Activated CD4-positive, alpha-beta T cell treated with anti-CD3 and anti-CD28 coated beads, Interleukin-2, amount 10 ng/mL, durations not matched to agents 7 days and 5 days (primary cell): ENCODE results near the gene FYCO1. TPM values are rescaled to one million over a fixed set of nuclear protein-coding genes. Genes with fewer than 3 reads are reported as not detected.

ENCODE experiments used
- CTCF ChIA-PET: fragments of 350-600 bp; sonication (Branson Sonifier 250); formaldehyde crosslinking; loops from one replicate; lab custom pipeline; 2021; ENCODE audit warnings: antibody characterized with exemption; lab: Charles Lee
- POLR2A ChIA-PET: fragments of 350-600 bp; sonication (Branson Sonifier 250); formaldehyde crosslinking; loops from one replicate; lab custom pipeline; 2021; ENCODE audit warnings: antibody characterized with exemption; lab: Charles Lee
- DNase-seq: peaks from one replicate; pipeline ENCODE4 v3.0.0-alpha.2; 2020
- H3K27ac Mint-ChIP-seq: one replicate; pipeline ENCODE4 v1.8.0; 2021; ENCODE audit warnings: mild to moderate bottlenecking, moderate library complexity, mixed read lengths
- H3K27me3 Mint-ChIP-seq: one replicate; pipeline ENCODE4 v1.8.0; 2021; ENCODE audit warnings: mixed read lengths
- H3K36me3 Mint-ChIP-seq: one replicate; pipeline ENCODE4 v1.8.0; 2021; ENCODE audit warnings: low read depth, mixed read lengths
- H3K4me1 Mint-ChIP-seq: one replicate; pipeline ENCODE4 v1.8.0; 2021; ENCODE audit warnings: mixed read lengths
- H3K4me3 Mint-ChIP-seq: one replicate; pipeline ENCODE4 v1.8.0; 2021; ENCODE audit warnings: mild to moderate bottlenecking, moderate library complexity, mixed read lengths
- H3K9me3 Mint-ChIP-seq: one replicate; pipeline ENCODE4 v1.8.0; 2021; ENCODE audit warnings: mixed read lengths
- total RNA-seq, 2 experiments: library from RNA; stranded (reverse); gene quantifications; one replicate each; pipeline ENCODE4 v1.2.3, GENCODE V29; 2021

Gene FYCO1
- total RNA-seq, 2 experiments from 2014 or later: 15.1 to 15.7 TPM

DNA sequence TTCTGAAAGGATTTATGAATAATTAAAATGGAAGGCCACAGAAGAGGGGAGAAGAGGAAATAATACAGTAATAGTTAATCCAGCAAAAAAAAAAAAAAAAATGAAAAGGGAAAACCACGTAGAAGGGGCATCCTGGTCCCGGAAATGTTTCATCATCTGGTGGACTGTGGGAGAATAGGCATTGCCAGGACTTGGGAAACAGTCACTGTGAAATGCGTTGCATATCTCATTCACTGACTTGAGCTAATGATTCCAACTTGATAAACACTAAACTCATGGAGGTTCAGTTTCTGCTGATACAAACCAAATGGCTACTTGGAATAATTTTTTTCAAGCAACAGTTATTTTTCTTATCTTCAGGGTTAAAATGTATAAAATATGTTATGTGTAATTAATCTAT, 28.5 kb upstream of the FYCO1 start:
- H3K4me3 Mint-ChIP-seq: no peak overlapping the region
- ChIA-PET POLR2A (no interaction called here), CTCF (interaction anchor here (1.0 kb wide), 1 partner anchor 64 kb away, joined by 4 read pairs; no protein-coding TSS in a partner anchor)
- peaks cover 1% of the 10 kb centered on the region for H3K36me3 Mint-ChIP-seq
- H3K9me3 Mint-ChIP-seq: peaks cover 15% of the 10 kb centered on the region
- no peak for DNase-seq
- no peaks in the 10 kb centered on the region for H3K4me1 Mint-ChIP-seq
- no peak overlapping the region for H3K27ac Mint-ChIP-seq
- H3K27me3 Mint-ChIP-seq: peaks cover 19% of the 10 kb centered on the region

DNA sequence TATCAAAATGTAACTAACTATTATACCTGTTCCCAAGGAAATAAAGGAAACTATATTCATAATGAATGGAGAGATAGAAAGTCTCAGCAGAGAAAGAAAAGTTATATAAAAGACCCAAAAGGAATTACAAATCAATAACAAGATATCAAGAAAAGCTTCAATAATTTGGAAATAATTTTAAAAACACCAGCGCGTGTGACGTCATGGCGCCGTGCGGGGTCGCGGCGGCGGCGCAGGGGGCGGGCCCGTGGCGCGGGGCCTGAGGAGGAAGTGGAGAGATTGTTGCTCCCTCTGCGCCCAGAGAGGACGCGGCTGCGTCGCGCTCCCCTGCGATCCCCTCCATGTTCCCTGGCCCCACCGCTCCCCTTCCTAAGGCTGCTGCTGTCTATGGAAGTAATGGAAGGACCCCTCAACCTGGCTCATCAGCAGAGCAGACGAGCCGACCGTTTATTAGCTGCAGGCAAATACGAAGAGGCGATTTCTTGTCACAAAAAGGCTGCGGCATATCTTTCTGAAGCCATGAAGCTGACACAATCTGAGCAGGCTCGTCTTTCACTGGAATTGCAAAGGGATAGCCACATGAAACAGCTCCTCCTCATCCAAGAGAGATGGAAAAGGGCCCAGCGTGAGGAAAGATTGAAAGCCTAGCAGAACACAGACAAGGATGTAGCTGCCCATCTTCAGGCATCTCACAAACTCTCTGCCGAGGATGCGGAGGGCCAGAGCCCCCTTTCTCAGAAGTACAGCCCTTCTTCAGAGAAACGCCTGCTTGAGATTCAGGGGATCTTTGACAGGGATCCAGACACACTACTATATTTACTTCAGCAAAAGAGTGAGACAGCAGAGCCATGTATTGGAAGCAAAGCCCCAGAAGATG, 27.5 kb upstream of the FYCO1 start:
- H3K4me3 Mint-ChIP-seq: no peak overlapping the region
- ChIA-PET POLR2A (no interaction called here), CTCF (interaction anchor here (0.9 to 1.6 kb wide), 3 partner anchors 14 to 80 kb away, joined by 3 to 4 read pairs (median 4); partner anchors contain the start of gene CXCR6)
- DNase-seq: no peak
- no peaks in the 10 kb centered on the region for H3K36me3 Mint-ChIP-seq
- peaks cover 9% of the 10 kb centered on the region for H3K9me3 Mint-ChIP-seq
- H3K4me1 Mint-ChIP-seq: no peaks in the 10 kb centered on the region
- peaks cover 17% of the 10 kb centered on the region for H3K27me3 Mint-ChIP-seq
- no peak overlapping the region for H3K27ac Mint-ChIP-seq

DNA sequence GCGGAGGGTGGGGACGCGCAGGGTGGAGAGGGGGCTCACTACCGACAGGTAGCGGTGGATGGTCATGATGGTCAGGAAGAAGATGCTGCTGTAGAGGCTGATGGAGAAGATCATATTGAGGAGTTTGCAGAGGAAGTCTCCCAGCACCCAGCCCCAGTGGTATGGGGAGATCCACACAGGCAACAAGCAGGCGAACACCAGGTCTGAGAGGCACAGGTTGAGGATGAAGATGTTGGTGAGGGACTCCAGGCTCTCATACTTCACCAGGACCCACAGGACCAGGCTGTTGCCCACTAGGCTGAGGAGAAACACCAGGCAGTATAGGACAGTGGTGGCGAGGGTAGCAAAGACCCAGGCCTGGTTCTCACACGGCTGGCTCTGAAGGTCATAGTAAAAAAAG, 25.9 kb upstream of the FYCO1 start:
- Mint-ChIP-seq H3K36me3 (no peaks in the 10 kb centered on the region), H3K27ac (no peak overlapping the region), H3K4me1 (no peaks in the 10 kb centered on the region), H3K27me3 (peaks cover 15% of the 10 kb centered on the region), H3K4me3 (no peak overlapping the region), H3K9me3 (peaks cover 3% of the 10 kb centered on the region)
- ChIA-PET POLR2A (no interaction called here), CTCF (no interaction called here)
- no peak for DNase-seq

DNA sequence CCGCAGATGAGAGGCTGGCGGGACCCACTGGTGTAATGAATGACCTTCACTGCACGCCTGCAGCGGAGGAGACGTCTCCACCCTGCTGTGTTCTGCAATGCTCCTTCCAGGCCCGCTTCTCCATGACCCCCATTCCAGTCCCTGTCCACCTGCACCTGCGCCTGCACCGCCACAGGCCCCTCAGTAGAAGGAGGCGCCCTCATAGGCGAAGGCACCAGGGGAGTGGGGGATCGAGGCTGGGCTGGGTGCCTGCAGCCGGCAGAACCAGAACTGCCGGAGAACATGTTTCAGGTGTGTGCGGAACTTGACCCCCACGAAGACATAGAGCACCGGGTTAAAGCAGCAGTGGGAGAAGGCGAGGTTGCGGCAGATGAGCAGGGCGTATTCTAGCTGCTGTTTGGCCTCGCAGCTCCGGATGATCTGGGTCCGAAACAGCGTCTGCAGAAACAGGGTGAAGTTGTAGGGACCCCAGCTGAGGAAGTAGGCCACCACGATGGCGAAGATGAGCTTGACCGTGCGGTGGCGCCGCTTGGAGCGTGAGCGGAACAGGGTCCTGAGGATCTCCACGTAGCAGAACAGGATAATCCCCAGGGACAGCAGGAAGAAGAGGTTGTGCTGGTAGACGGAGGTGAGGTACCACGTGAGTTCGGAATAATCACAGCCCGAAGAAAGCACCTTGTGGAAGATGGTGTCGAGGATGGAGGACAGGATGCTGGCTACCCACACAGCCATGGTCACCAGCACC, 25.3 kb upstream of the FYCO1 start:
- Mint-ChIP-seq H3K9me3 (peaks cover 3% of the 10 kb centered on the region), H3K4me1 (no peaks in the 10 kb centered on the region), H3K36me3 (no peaks in the 10 kb centered on the region), H3K27me3 (peaks cover 13% of the 10 kb centered on the region), H3K27ac (no peak overlapping the region), H3K4me3 (no peak overlapping the region)
- no peak for DNase-seq
- ChIA-PET POLR2A (no interaction called here), CTCF (no interaction called here)

DNA sequence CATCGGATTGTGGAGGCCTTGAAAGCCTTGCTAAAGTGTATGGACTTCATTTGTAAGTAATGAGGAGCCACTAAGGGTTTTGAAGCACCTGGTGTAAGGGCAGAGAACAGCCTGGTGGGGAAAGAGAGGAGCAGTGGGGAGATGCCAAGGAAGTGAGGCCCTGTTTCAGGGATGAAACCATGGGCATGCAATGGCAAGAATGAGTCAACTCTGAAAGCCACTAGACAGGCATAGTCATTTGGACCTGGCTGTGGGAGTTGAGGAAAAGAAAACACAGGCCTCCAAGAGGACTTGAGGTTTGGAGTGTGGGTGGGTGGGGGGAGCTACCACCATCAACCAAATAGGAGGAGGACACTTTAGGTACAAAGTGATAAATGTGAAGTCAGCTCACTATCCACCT, 24.1 kb upstream of the FYCO1 start:
- Mint-ChIP-seq H3K4me1 (peaks cover 3% of the 10 kb centered on the region), H3K4me3 (no peak overlapping the region), H3K27ac (no peak overlapping the region), H3K9me3 (peaks cover 3% of the 10 kb centered on the region), H3K36me3 (no peaks in the 10 kb centered on the region), H3K27me3 (peaks cover 9% of the 10 kb centered on the region)
- ChIA-PET CTCF (interaction anchor here (0.8 to 1.8 kb wide), 4 partner anchors 9 to 83 kb away, joined by 3 to 5 read pairs (median 3); no protein-coding TSS in a partner anchor), POLR2A (no interaction called here)
- DNase-seq: no peak

DNA sequence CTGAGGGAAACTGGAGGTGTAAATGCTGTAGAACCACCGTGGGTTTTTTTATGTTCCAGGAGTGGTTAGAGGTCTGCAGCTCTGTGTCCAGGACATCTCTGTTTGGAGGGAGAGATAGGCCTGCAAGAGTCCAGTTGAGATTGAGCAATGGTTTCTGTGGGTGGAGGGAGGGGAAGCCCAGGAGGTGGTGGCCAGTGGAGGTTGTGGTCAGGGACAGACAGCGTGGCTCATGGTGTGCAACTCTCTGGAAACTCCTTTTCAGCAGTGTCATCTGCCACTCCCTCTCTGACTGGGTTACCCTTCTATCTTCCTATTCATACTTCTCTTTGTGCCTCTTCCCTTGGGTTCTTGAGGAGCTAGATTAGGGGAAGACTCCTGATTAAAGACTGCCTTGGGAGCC, 22.1 kb upstream of the FYCO1 start:
- peaks cover 5% of the 10 kb centered on the region for H3K9me3 Mint-ChIP-seq
- no peak for DNase-seq

DNA sequence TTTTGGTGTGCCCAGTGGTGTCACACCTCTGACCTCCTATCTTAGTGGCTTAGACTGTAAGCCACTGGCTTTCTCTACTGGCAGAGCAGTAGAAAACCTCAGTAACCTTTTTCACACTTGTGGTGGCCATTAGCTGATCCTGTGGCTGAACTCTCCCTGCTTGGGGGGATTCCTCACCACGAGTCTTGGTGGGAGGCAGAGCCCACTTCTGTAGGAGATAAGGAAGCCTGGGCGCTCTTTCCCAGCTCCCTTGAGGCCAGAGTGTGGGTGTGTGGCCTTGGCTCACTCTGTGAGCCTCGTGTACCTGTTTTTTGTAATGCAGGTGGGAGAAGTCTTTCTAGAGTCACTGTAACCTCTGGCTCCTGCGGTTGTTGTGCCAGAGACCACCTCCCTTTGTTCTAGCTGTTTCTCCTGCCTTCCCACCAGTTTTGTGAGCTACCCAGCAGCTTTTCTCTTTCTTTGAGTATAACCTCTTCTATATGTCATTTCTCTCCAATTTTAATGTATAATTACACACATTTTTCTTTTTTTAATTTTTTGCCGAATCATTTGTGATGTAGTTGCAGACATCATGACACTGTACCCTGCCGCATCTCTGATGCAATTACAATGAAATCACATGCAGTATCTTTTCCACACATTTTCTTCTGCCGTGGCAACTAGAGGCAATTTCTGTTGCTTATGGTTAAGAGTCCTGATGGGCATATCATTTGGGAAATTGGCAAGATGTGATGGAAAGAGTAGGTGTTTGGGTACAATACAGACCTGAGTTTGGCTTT, 17.9 kb upstream of the FYCO1 start:
- no peak for DNase-seq
- ChIA-PET CTCF (interaction anchor here (1.5 kb wide), 1 partner anchor 14 kb away, joined by 3 read pairs; the partner anchor contains the start of gene XCR1), POLR2A (no interaction called here)
- Mint-ChIP-seq H3K36me3 (peaks cover 2% of the 10 kb centered on the region), H3K27ac (no peak overlapping the region), H3K27me3 (peaks cover 2% of the 10 kb centered on the region), H3K4me1 (peaks cover 11% of the 10 kb centered on the region), H3K4me3 (no peak overlapping the region), H3K9me3 (peaks cover 2% of the 10 kb centered on the region)

More for the DNA sequence above, 22.1 kb upstream of the FYCO1 start:
- ChIA-PET POLR2A (no interaction called here), CTCF (interaction anchor here (0.8 to 1.9 kb wide), 4 partner anchors 13 to 61 kb away, joined by 3 to 7 read pairs (median 4); no protein-coding TSS in a partner anchor)
- Mint-ChIP-seq H3K27me3 (peaks cover 7% of the 10 kb centered on the region), H3K27ac (no peak overlapping the region), H3K36me3 (no peaks in the 10 kb centered on the region), H3K4me3 (no peak overlapping the region), H3K4me1 (peaks cover 3% of the 10 kb centered on the region)

DNA sequence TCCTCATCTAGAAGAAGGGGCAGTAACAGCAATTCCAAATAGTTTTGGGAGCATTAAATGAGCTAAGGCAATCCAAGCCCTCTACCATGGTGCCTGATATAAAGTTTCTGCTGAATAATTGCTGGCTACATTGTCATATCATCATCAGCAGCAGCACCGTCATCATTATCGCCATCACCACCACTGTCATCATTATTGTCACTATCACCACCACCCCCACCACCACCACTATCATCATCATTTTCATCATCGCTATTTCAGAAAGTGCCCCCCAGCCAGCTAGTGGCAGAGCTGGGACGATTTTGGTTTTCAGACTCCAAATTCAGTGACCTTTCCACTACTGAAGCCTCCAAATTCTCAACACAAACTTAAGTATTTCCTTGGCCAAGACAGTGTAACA, 16.6 kb upstream of the FYCO1 start:
- H3K9me3 Mint-ChIP-seq: peaks cover 2% of the 10 kb centered on the region
- CTCF ChIA-PET: interaction anchor here (1.5 kb wide), 1 partner anchor 16 kb away, joined by 3 read pairs; the partner anchor contains the start of gene XCR1
- no peak overlapping the region for H3K27ac Mint-ChIP-seq
- POLR2A ChIA-PET: no interaction called here
- H3K36me3 Mint-ChIP-seq: peaks cover 2% of the 10 kb centered on the region
- peaks cover 11% of the 10 kb centered on the region for H3K4me1 Mint-ChIP-seq
- peaks cover 6% of the 10 kb centered on the region for H3K27me3 Mint-ChIP-seq
- H3K4me3 Mint-ChIP-seq: no peak overlapping the region
- DNase-seq: no peak

DNA sequence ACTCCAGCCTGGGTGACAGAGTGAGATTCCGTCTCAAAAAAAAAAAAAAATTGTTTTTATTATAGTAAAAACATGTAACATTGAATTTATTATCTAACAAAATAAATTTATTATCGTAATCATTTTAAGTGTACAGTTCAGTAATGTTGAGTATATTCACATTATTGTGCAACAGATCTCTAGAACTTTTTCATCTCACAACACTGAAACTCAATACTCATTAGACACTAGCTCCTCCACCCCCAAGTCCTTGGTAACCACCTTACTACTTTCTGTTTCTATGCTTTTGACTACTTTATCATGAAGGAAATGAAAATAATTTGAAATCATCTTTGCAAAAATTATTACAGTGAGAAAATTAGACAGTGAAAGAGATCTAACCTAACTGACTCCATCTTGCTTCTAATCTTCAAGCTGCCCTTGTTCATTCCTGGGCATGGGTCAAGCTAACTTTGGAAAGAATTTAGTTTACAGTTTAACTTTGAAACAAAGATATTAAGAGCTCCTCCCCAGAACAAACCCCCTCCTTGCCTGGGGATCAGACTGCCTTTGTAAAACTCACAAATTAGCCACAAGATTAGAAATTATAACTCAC, 15.0 kb upstream of the FYCO1 start:
- peaks cover 2% of the 10 kb centered on the region for H3K36me3 Mint-ChIP-seq
- ChIA-PET CTCF (interaction anchor here (1.0 to 1.4 kb wide), 6 partner anchors 9 to 72 kb away, joined by 3 to 7 read pairs (median 3); partner anchors contain the start of gene XCR1), POLR2A (interaction anchor here (0.7 kb wide), 1 partner anchor 15 kb away, joined by 3 read pairs; no protein-coding TSS in a partner anchor)
- H3K27me3 Mint-ChIP-seq: peaks cover 12% of the 10 kb centered on the region
- H3K4me1 Mint-ChIP-seq: peaks cover 11% of the 10 kb centered on the region
- no peak overlapping the region for H3K4me3 Mint-ChIP-seq
- H3K9me3 Mint-ChIP-seq: peaks cover 2% of the 10 kb centered on the region
- DNase-seq: no peak
- H3K27ac Mint-ChIP-seq: no peak overlapping the region

DNA sequence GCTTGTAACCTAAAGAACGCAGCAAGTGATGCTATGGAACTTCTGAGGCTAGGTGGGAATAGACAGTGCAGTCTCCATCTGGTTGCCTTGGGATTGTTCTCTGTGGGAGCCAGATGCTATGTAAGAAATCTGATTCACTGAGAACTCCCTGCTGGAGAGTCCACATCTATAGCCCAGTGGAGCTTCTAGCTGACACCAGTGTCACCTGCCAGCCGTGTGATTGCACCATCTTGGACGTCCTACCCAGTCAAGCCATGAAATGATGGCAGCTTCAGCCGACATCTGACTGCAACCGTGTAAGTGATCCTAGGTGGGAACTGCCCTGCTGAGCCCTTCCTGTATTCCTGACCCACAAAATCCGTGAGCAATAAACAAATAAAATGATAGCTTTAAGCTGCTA, 12.4 kb upstream of the FYCO1 start:
- Mint-ChIP-seq H3K4me1 (peaks cover 8% of the 10 kb centered on the region), H3K27me3 (peaks cover 12% of the 10 kb centered on the region), H3K36me3 (peaks cover 2% of the 10 kb centered on the region), H3K27ac (no peak overlapping the region), H3K9me3 (no peaks in the 10 kb centered on the region), H3K4me3 (no peak overlapping the region)
- no peak for DNase-seq
- ChIA-PET CTCF (interaction anchor here (0.7 kb wide), 1 partner anchor 26 kb away, joined by 6 read pairs; no protein-coding TSS in a partner anchor), POLR2A (no interaction called here)

DNA sequence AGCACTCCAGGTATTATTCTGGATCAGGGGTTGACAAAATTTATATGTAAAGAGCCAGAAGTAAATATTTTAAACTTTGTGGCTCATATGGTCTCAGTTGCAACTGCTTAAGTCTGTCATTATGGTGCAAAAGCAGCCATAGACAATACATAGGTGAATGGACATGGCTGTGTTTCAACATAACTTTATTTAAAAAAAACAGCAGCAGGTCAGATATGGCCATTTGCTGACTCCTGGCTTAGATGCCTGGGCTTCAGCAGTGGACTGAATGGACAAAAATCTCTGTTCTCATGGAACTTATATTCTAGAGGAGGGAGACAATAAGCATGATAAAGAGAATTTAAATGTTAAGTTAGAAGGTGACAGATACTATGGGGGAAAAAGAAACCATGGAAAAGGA, 11.7 kb upstream of the FYCO1 start:
- Mint-ChIP-seq H3K9me3 (no peaks in the 10 kb centered on the region), H3K27ac (no peak overlapping the region), H3K36me3 (peaks cover 2% of the 10 kb centered on the region), H3K4me3 (no peak overlapping the region), H3K4me1 (peaks cover 8% of the 10 kb centered on the region), H3K27me3 (peaks cover 12% of the 10 kb centered on the region)
- POLR2A ChIA-PET: no interaction called here
- DNase-seq: no peak
- CTCF ChIA-PET: no interaction called here
